Activated naive CD8-positive, alpha-beta T cell treated with anti-CD3 and anti-CD28 coated beads, Interleukin-2, amount 10 ng/mL, durations not matched to agents 7 days and 5 days (primary cell): Measurements from ENCODE around the gene MICAL3. TPM values are rescaled to one million over a fixed set of nuclear protein-coding genes. Genes with fewer than 3 reads are reported as not detected.

Experiments
- ATAC-seq: fragments of 150-1000 bp; cut with Tn5 transposase; one replicate; pipeline ENCODE4 v1.10.0; 2021; ENCODE audit warnings: low read depth, moderate library complexity
- POLR2A ChIA-PET: fragments of 350-600 bp; sonication (Branson Sonifier 250); formaldehyde crosslinking; loops from one replicate; lab custom pipeline; 2021; ENCODE audit warnings: antibody characterized with exemption; lab: Charles Lee
- DNase-seq: peaks from one replicate; pipeline ENCODE4 v3.0.0; 2021
- H3K27ac Mint-ChIP-seq: one replicate; pipeline ENCODE4 v1.8.0; 2022; ENCODE audit warnings: mild to moderate bottlenecking, mixed read lengths
- H3K27me3 Mint-ChIP-seq: one replicate; pipeline ENCODE4 v1.8.0; 2022; ENCODE audit warnings: mild to moderate bottlenecking, moderate library complexity, mixed read lengths
- H3K36me3 Mint-ChIP-seq: one replicate; pipeline ENCODE4 v1.8.0; 2021; ENCODE audit warnings: mild to moderate bottlenecking, mixed read lengths
- H3K4me1 Mint-ChIP-seq: one replicate; pipeline ENCODE4 v1.8.0; 2021; ENCODE audit warnings: mixed read lengths
- H3K4me3 Mint-ChIP-seq: one replicate; pipeline ENCODE4 v1.8.0; 2022; ENCODE audit warnings: mild to moderate bottlenecking, moderate library complexity, mixed read lengths
- H3K9me3 Mint-ChIP-seq: one replicate; pipeline ENCODE4 v1.8.0; 2021; ENCODE audit warnings: mixed read lengths
- total RNA-seq, 2 experiments: library from RNA; stranded (reverse); gene quantifications; one replicate each; pipeline ENCODE4 v1.2.3, GENCODE V29; 2021

MICAL3 gene
- total RNA-seq, 2 experiments from 2014 or later: 35.7 to 36.8 TPM

DNA sequence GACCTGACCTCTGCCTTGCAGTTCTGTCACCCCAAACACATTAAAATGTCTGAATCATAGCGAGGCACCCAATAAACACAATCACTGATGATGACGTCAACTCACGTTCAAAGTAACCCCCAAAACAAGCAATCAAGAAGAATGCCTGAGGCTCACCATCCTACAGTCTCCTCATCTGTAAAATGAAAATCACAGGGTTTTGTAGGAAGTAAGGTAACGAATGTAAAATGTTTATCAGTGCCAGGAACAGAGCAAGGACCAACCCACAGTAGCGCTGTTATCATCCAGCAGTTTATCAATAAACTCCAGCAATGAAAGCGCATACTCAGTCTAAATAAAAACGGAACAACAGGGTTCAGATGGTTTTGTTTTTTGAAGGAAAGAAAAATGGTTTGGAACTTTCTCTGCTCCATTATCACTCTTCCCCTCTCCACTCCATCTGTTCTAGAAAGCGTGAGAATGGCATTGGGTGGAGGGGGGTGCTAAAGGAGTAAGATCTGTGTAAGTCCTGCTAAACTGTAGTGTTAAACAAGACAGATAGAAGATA, 110.5 kb downstream of the MICAL3 start:
- no peaks in the 10 kb centered on the region for H3K9me3 Mint-ChIP-seq
- POLR2A ChIA-PET: no interaction called here
- H3K36me3 Mint-ChIP-seq: no peaks in the 10 kb centered on the region
- DNase-seq (no peak), ATAC-seq (no peak)
- H3K4me3 Mint-ChIP-seq: no peak overlapping the region
- no peaks in the 10 kb centered on the region for H3K27me3 Mint-ChIP-seq
- peaks cover 2% of the 10 kb centered on the region for H3K4me1 Mint-ChIP-seq
- H3K27ac Mint-ChIP-seq: no peak overlapping the region

DNA sequence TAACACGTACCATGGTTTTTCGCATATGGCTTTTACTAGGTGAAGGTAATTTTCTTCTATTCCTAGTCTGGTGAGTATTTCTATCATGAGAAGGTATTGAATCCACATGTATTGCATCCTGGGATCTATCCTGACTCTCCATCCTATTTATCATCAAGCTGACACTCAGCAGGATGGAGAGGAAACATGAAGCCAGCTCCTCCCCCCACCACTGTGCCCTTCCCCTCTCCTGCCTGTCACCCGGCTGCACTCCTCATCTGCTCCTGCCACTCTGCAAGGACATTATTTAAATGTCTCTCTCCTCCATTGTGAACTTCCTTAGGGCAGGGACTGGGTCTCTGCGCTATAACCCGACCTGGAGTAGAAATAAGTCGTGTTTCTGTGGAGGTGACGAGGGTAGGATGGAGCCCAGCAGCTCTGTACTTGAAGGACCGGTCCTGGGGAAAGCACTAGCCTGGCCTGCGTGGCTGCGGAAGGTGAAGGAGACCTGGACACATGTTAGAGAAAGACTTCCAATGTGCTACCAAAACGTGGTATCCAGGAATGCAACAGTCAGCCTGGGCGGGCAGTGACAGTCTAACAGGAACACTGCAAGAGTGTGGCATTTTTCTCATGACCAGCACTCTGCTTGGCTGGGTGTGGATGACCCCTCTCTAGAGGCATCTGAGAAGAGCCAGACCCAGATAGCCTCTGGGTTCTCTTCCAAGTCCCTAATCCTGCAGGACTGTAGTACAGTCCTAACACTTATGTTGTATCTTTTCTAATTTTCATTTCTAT, 111.2 kb downstream of the MICAL3 start:
- H3K9me3 Mint-ChIP-seq: no peaks in the 10 kb centered on the region
- no peak overlapping the region for H3K27ac Mint-ChIP-seq
- no peak for ATAC-seq

DNA sequence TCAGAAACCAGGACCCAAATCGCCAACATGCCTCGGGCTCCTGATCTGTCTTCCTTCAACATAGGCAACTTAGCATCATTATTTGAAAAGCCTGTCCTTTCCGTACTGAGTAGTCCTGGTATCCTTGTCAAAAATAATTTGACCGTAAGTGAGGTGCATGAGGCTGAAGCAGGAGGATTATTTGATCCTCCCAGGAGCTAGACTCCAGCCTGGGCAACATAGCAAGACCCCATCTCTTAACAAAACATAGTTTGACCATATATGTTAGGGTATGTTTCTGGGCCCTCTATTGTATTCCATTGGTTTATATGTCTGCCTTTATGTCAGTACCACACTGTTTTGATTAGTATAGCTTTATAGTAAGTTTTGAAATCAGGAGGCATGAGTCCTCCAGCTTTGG, 112.5 kb downstream of the MICAL3 start:
- no peak overlapping the region for H3K4me3 Mint-ChIP-seq

More for the DNA sequence above, 111.2 kb downstream of the MICAL3 start:
- Mint-ChIP-seq H3K4me3 (no peak overlapping the region), H3K36me3 (no peaks in the 10 kb centered on the region), H3K4me1 (peaks cover 2% of the 10 kb centered on the region), H3K27me3 (no peaks in the 10 kb centered on the region)
- no peak for DNase-seq
- POLR2A ChIA-PET: no interaction called here

DNA sequence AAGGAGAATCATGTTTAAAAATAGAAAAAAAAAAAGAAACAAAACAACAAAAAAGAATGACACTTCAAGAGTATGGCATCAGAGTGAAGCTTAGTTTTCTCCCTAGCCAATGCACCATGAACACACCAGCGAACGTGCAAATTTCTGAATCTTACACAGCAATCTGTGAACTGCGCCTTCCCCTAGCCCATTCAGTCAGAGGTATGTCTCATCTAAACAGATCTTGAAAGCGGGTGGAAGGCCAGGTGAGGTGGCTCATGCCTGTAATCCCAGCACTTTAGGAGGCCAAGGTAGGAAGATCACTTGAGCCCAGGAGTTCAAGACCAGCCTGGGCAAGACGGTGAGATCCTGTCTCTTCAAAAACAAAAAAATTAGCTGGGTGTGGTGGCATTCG, 113.1 kb downstream of the MICAL3 start:
- H3K36me3 Mint-ChIP-seq: peaks cover 2% of the 10 kb centered on the region
- H3K27ac Mint-ChIP-seq: no peak overlapping the region
- H3K4me3 Mint-ChIP-seq: no peak overlapping the region
- no peak for DNase-seq
- peaks cover 2% of the 10 kb centered on the region for H3K4me1 Mint-ChIP-seq
- H3K9me3 Mint-ChIP-seq: no peaks in the 10 kb centered on the region
- no peaks in the 10 kb centered on the region for H3K27me3 Mint-ChIP-seq
- POLR2A ChIA-PET: no interaction called here
- no peak for ATAC-seq

More for the DNA sequence above, 112.5 kb downstream of the MICAL3 start:
- H3K27ac Mint-ChIP-seq: no peak overlapping the region
- H3K4me1 Mint-ChIP-seq: peaks cover 2% of the 10 kb centered on the region
- POLR2A ChIA-PET: no interaction called here
- ATAC-seq (no peak), DNase-seq (no peak)
- peaks cover 2% of the 10 kb centered on the region for H3K36me3 Mint-ChIP-seq
- H3K9me3 Mint-ChIP-seq: no peaks in the 10 kb centered on the region
- no peaks in the 10 kb centered on the region for H3K27me3 Mint-ChIP-seq

DNA sequence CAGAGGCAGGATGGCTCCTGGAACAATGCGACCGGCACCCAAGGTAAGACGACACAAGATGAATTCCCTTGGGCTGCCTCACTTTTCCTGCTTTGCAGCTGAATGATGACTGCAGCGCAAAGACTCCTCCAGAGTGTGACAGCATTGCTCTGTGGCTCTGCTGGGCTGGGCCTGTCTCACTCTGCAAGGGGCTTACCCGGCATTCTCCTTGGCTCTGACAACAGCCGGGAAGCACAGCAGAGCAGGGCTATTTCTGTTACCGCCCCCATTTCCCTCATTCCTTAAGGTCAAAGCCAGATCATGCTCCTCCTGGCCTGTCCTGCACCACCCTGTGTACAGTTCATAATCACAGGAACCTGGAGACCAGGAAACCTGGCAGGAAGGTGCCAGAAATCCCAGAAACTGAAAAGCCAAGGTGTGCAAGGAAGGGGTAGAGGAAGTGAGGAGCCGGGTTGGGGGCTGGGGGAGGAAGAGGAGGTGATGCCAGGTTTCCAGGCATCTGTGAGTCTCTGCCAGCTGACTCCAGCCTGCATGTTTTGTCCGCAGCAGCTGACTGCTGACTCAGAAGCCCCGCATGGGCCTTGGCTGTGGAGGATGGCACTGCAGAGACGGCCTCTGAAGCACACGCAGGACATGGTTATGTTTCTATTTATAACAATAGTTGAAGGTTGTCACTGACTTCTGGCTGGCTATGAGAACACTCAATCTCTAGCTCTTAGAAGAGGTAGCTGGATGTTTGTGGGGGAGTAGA, 113.6 kb downstream of the MICAL3 start:
- POLR2A ChIA-PET: no interaction called here
- Mint-ChIP-seq H3K36me3 (peaks cover 2% of the 10 kb centered on the region), H3K27ac (no peak overlapping the region), H3K4me1 (peaks cover 2% of the 10 kb centered on the region), H3K4me3 (no peak overlapping the region), H3K9me3 (no peaks in the 10 kb centered on the region), H3K27me3 (no peaks in the 10 kb centered on the region)
- DNase-seq: no peak
- no peak for ATAC-seq

DNA sequence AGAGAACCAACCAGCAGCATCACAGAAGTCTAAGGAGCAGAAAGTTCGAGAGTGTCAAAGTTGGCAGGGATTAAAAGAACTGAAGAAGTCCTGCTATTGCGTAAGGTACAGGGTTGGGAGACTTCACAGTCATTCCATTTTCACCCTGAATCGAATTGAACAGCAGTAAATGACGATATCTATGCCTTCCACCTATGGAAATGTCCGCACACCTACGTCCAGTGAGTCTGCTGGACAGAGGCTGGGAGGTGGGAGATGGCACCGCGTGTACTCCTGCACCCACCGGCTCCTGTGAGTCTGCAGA, 116.7 kb downstream of the MICAL3 start:
- H3K27me3 Mint-ChIP-seq: no peaks in the 10 kb centered on the region
- H3K4me1 Mint-ChIP-seq: peaks cover 2% of the 10 kb centered on the region
- ATAC-seq (no peak), DNase-seq (no peak)
- H3K9me3 Mint-ChIP-seq: no peaks in the 10 kb centered on the region
- peaks cover 2% of the 10 kb centered on the region for H3K36me3 Mint-ChIP-seq
- H3K27ac Mint-ChIP-seq: no peak overlapping the region
- POLR2A ChIA-PET: no interaction called here
- no peak overlapping the region for H3K4me3 Mint-ChIP-seq

DNA sequence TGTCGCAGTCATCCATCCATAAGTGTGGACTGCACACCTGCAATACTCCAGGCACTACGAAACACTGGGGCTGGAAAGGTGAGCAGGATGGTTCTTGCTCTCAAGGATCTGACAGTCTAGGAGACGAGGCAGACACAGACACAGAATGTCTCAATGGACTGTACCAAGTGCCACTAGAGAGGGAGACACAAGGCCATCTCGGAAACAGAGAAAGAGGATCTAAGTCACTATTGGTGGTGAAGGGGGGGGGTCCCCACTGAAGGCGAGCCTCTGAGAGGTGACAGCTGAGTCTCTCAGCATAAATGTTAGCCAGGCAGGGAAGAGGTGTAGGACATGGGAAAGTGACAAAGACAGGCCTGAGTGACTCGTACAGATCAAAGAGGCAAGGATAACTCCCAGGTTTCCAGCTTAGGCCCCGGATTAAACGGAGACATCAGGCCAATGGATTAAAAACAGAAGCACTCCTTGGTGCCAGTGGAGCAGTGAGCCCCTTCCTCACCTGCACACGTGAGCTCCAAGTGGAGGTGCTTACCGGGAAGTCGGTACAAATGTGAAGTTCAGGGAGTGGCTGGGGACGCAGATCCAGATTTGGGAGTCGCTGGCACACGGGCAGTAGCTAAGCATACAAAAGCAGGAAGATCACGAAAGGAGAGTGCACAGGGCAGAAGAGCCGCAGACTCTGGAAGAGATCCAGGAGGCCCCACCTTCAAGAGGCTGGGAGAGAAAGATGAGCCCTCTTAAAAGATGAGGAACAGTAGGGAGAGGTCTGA, 117.2 kb downstream of the MICAL3 start:
- H3K4me3 Mint-ChIP-seq: no peak overlapping the region
- ATAC-seq (no peak), DNase-seq (no peak)
- no peaks in the 10 kb centered on the region for H3K27me3 Mint-ChIP-seq
- peaks cover 2% of the 10 kb centered on the region for H3K36me3 Mint-ChIP-seq
- H3K27ac Mint-ChIP-seq: no peak overlapping the region
- H3K4me1 Mint-ChIP-seq: peaks cover 2% of the 10 kb centered on the region
- H3K9me3 Mint-ChIP-seq: no peaks in the 10 kb centered on the region
- POLR2A ChIA-PET: no interaction called here

DNA sequence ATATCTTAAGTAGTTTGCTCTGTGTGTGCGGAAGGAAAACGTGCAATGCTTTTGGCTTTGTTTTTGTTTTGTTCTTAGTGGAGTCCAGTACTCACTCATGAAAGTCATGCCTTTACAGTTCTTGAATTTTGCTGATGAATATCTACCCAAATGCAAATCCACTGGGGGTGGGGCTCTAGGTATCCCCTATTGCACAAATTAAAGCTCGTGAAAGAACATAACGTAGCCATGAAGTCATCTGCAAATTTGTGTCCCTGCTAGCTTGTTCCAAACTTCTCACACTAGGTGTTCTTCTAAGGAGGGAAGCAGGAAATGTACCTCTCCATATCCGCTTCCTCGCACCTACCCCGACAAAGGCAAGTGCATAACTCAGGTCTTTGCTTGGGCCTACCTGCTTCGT, 118.9 kb downstream of the MICAL3 start:
- no peak for ATAC-seq
- H3K36me3 Mint-ChIP-seq: peaks cover 2% of the 10 kb centered on the region
- POLR2A ChIA-PET: no interaction called here
- H3K4me3 Mint-ChIP-seq: no peak overlapping the region
- H3K27ac Mint-ChIP-seq: no peak overlapping the region
- no peaks in the 10 kb centered on the region for H3K9me3 Mint-ChIP-seq
- no peak for DNase-seq
- H3K27me3 Mint-ChIP-seq: no peaks in the 10 kb centered on the region
- no peaks in the 10 kb centered on the region for H3K4me1 Mint-ChIP-seq

DNA sequence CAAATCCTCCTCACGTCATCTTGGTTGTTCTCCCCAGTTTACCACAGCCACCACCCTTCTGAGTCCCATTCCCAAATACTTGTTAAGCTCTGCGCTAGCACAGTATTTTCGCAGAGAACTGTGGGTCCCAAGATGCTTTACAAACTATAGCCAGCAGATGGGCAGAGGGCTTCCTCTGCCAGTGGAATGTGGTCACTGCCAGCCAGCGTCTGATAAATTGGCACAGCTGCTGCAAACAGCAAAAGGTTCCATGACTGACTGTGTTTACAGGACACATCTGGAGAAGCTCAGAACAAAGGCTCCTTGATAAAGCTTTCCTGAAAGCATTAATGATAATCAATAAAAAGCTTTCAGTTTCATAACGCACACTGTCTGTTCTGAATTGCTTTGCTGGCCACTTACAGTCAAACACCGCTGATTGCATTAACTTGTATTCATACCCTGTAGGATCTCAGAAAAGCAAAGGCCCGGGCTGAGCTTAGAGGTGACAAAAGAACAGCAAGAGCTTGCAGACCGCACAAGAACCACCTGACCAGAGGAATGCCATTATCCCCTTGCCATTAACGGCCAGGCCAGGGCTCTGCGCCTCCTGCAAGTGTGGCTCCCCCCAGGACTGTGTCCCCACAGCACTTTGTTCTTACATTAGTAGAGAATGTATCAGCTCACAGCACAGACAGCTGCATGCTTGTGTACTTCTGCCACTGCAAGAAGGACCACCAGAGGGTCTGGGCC, 120.6 kb downstream of the MICAL3 start:
- POLR2A ChIA-PET: no interaction called here
- DNase-seq (no peak), ATAC-seq (no peak)
- no peaks in the 10 kb centered on the region for H3K9me3 Mint-ChIP-seq
- no peaks in the 10 kb centered on the region for H3K27me3 Mint-ChIP-seq
- H3K36me3 Mint-ChIP-seq: peaks cover 2% of the 10 kb centered on the region
- no peak overlapping the region for H3K27ac Mint-ChIP-seq
- H3K4me3 Mint-ChIP-seq: no peak overlapping the region
- no peaks in the 10 kb centered on the region for H3K4me1 Mint-ChIP-seq

DNA sequence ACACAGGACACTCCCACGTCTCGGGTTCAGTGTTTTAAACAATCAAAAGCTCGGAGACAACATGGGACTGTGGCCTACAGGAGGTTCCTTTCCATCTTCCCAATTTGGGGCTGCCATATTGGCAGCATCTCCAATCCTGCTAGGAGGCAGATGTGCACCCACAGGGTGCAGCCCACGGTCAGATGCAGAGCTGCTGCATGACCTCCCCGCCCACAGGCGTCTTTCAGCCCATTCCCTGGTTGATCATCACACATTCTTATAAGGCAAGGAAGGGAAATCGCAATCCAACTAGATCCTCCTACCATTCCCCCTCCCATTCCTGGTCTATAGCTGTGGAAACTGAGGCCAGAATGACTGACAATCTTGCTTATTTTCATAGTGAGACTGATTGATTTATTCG, 121.4 kb downstream of the MICAL3 start:
- no peaks in the 10 kb centered on the region for H3K27me3 Mint-ChIP-seq
- POLR2A ChIA-PET: no interaction called here
- no peak for DNase-seq
- H3K27ac Mint-ChIP-seq: no peak overlapping the region
- ATAC-seq: no peak
- H3K9me3 Mint-ChIP-seq: no peaks in the 10 kb centered on the region
- H3K4me1 Mint-ChIP-seq: no peaks in the 10 kb centered on the region
- peaks cover 2% of the 10 kb centered on the region for H3K36me3 Mint-ChIP-seq
- no peak overlapping the region for H3K4me3 Mint-ChIP-seq

DNA sequence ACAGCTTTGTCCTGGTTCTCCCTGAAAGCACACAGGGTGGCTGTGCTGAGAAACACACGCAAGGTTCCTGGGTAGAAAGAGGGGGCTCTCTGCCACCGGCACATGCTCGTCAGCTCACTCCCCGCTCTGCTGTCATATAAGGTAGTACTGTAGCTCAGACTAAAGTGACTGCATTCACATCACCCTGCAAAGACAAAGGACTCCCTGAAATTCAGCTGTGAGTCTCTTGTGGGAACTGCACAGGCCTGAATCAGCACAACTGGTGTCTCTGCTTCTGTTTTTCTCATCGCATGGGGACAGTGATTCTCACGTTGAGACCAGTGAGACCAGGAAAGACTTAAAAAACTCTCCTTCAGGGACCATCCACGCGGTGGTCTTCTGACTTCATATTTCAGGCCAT, 126.0 kb downstream of the MICAL3 start:
- Mint-ChIP-seq H3K27ac (no peak overlapping the region), H3K9me3 (no peaks in the 10 kb centered on the region), H3K27me3 (no peaks in the 10 kb centered on the region), H3K4me3 (no peak overlapping the region), H3K4me1 (peaks cover 2% of the 10 kb centered on the region), H3K36me3 (peaks cover 3% of the 10 kb centered on the region)
- ATAC-seq (no peak), DNase-seq (no peak)
- POLR2A ChIA-PET: no interaction called here

DNA sequence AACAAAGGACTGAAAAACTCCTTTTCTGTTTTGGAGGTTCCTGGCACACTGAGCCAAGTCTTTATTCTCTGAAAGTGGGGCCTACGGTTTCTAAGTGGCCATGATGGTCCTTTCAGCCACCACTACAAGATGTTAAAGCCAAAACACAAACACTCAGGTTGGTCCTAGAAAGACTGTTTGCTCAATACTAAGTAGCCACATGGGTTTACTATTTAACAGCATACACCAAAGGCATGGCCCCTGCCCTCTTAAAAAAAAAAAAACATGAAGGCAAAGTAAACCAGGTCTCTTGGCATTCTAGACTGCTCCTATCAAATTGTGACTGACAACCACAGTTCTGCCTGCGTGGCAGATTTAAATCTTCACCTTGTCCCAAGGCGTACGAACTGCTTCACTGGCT, 126.5 kb downstream of the MICAL3 start:
- Mint-ChIP-seq H3K9me3 (no peaks in the 10 kb centered on the region), H3K27ac (no peak overlapping the region), H3K4me1 (peaks cover 2% of the 10 kb centered on the region), H3K36me3 (peaks cover 7% of the 10 kb centered on the region), H3K27me3 (no peaks in the 10 kb centered on the region), H3K4me3 (no peak overlapping the region)
- DNase-seq: no peak
- POLR2A ChIA-PET: no interaction called here
- ATAC-seq: no peak

DNA sequence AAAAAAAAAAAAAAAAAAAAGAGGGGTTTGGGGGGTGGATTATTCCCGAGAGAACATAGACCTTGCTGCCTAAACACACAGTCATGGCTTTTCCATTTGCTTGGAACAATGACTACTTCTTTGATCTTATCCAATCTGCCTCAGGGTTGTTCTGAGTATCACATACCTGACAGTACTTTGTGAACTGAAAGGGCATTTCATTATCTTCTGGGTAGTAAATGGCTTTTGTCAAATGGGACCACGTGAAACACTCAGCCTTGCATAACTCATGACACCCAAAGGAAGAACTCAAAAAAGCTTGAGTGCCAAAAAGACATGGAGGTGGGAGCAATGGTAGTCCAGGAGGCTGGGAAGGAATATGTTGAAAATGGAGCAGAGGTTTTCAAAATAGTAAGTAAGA, 126.9 kb downstream of the MICAL3 start:
- H3K27ac Mint-ChIP-seq: no peak overlapping the region
- POLR2A ChIA-PET: no interaction called here
- peaks cover 7% of the 10 kb centered on the region for H3K36me3 Mint-ChIP-seq
- H3K4me1 Mint-ChIP-seq: peaks cover 2% of the 10 kb centered on the region
- no peaks in the 10 kb centered on the region for H3K9me3 Mint-ChIP-seq
- no peak for ATAC-seq
- no peak for DNase-seq
- H3K4me3 Mint-ChIP-seq: no peak overlapping the region
- H3K27me3 Mint-ChIP-seq: no peaks in the 10 kb centered on the region
